BE2C (cell line): ENCODE measurements around the gene SPTBN1.
"Not testable (repeated sequence)": the region's sequence is repeated elsewhere in the genome, so short reads cannot be mapped to it uniquely, and the experiment has no call there.

Experiments used
- DNase-seq: peaks from one replicate; pipeline ENCODE4 v3.0.0-alpha.2; 2020
- H3K27me3 ChIP-seq: fragments of 250-450 bp; sonication (Bioruptor Pico); 2 replicates; pipeline ENCODE4 v1.5.1; 2020; ENCODE audit warnings: mild to moderate bottlenecking
- H3K36me3 ChIP-seq: fragments of 250-450 bp; sonication (Bioruptor Pico); 2 replicates; pipeline ENCODE4 v1.5.1; 2020; ENCODE audit warnings: mild to moderate bottlenecking
- H3K4me1 ChIP-seq: fragments of 250-450 bp; sonication (Bioruptor Pico); 2 replicates; pipeline ENCODE4 v1.5.1; 2020
- H3K4me3 ChIP-seq: 2 replicates; pipeline ENCODE4 v1.5.1; 2011; ENCODE audit warnings: low read depth, low read length
- H3K9me3 ChIP-seq: fragments of 250-450 bp; sonication (Bioruptor Pico); 2 replicates; pipeline ENCODE4 v1.5.1; 2020
- TF ChIP-seq, protein P1 (sequence below): IDR thresholded peaks from 2 replicates; pipeline ENCODE4 v1.5.1; 2012; ENCODE audit warnings: mild to moderate bottlenecking, low read depth, low read length

Gene SPTBN1

DNA sequence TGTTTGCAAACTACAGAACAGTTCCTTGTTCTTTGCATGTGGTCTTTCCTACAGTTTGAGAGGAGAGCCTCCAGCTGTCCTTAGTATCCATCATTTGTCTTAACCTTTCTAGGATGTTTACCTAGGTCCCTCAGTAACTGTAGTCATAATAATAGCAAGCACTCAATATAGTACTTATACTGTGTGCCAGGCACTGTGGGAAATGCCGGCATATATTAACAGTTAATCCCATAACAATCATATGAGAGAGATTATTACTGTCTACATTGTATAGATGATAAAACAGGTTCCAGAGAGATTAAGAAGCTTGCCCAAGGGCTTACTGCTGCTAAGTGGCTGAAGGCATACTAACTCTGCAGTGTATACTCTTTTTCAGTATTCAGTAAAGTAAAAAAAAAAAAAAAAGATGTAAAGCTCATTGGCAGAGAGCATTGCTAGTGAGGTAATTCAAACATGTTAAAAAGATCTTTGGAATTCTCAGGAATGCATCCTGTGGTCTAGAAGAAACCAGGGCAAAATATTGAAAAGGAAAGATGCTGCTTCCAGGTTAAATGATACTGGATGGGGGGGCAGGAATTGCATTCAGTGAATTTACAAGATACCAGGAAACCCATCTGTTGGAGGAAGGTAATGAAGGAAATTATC, 72.3 kb downstream of the SPTBN1 start:
- Histone ChIP-seq H3K9me3 (no peaks in the 10 kb centered on the region), H3K4me1 (peaks cover 7% of the 10 kb centered on the region), H3K4me3 (no peak overlapping the region), H3K36me3 (peaks cover 12% of the 10 kb centered on the region), H3K27me3 (no peaks in the 10 kb centered on the region)
- TF ChIP-seq, protein P1, sequence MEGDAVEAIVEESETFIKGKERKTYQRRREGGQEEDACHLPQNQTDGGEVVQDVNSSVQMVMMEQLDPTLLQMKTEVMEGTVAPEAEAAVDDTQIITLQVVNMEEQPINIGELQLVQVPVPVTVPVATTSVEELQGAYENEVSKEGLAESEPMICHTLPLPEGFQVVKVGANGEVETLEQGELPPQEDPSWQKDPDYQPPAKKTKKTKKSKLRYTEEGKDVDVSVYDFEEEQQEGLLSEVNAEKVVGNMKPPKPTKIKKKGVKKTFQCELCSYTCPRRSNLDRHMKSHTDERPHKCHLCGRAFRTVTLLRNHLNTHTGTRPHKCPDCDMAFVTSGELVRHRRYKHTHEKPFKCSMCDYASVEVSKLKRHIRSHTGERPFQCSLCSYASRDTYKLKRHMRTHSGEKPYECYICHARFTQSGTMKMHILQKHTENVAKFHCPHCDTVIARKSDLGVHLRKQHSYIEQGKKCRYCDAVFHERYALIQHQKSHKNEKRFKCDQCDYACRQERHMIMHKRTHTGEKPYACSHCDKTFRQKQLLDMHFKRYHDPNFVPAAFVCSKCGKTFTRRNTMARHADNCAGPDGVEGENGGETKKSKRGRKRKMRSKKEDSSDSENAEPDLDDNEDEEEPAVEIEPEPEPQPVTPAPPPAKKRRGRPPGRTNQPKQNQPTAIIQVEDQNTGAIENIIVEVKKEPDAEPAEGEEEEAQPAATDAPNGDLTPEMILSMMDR, result no peak
- DNase-seq, result no peak

DNA sequence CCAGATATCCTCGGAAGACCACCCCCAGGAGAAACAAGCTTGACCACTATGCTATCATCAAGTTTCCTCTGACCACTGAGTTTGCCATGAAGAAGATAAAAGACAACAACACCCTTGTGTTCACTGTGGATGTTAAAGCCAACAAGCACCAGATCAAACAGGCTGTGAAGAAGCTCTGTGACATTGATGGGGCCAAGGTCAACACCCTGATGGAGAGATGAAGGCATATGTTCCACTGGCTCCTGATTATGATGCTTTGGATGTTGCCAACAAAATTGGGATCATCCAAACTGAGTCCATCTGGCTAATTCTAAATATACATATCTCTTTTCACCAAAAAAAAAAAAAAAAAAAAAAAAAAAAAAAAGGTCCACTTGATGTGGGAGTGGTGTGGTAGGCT, 73.4 kb downstream of the SPTBN1 start:
- H3K27me3 ChIP-seq, DNase-seq, H3K4me3 ChIP-seq, H3K4me1 ChIP-seq, H3K9me3 ChIP-seq: not testable (repeated sequence)
- peaks cover 12% of the 10 kb centered on the region for H3K36me3 ChIP-seq

DNA sequence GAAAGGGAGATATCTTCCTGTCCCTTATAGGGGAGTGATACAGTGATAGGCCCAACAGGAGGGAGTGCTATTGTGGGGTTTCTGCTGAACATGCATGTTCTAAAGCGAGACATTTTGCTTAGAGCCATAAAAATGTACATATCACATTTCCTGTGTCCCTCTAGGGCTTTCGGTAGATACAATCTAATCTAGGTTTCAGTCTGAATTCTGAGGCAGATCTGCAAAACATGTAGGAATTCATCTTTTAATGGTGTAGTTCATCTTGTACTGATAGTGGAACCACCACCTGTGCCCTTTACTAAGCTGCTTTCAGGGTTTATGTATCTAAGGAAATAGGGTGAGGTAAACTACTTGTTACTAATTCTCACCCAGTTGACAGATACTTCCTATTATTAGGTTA, 73.8 kb downstream of the SPTBN1 start:
- no peaks in the 10 kb centered on the region for H3K27me3 ChIP-seq
- H3K4me1 ChIP-seq, result peaks cover 8% of the 10 kb centered on the region
- H3K9me3 ChIP-seq, result no peaks in the 10 kb centered on the region
- no peak for DNase-seq
- peaks cover 12% of the 10 kb centered on the region for H3K36me3 ChIP-seq
- H3K4me3 ChIP-seq, result no peak overlapping the region
- TF ChIP-seq, protein P1, result no peak

DNA sequence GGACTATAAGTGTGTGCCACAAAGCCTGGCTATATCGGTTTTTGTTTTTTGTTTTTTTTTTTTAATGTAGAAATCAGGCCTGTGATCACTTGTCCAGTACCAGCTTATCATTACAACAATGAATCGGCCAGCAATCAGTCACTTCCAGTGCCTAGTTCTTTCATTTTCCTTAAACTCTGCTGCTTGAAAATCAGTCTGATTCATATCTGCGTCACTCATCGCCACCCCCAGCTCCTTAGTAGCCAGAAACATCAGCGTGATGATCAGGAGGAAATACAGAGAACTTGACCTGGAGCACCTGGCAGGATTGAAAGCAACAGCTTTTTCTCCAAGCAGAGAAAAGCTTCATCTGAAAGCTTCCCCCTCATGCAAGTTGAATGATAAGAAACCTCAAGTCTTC, 75.4 kb downstream of the SPTBN1 start:
- H3K4me1 ChIP-seq, result peaks cover 8% of the 10 kb centered on the region
- H3K27me3 ChIP-seq, result no peaks in the 10 kb centered on the region
- no peak overlapping the region for H3K4me3 ChIP-seq
- no peaks in the 10 kb centered on the region for H3K9me3 ChIP-seq
- TF ChIP-seq, protein P1, result no peak
- H3K36me3 ChIP-seq, result peaks cover 12% of the 10 kb centered on the region
- DNase-seq, result no peak

DNA sequence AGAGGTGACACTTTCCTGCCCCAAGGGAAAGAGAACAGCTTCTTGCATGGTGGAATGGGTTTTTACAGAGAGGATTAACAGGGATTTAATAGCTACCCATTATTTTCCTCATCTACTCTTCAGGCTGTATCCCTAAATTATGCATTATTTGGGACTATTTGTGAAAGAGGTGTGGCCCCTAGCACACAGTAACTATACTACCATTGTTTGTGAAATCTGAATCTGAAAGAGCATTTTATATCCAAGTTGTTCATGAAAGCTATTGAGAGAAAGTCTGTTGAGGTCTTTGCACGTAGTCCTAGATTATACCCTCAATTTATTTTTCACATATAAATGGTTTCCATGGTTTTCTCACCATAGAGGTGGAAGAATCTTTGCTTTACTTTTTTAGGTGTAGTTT, 78.1 kb downstream of the SPTBN1 start:
- H3K4me3 ChIP-seq, result no peak overlapping the region
- DNase-seq, result no peak
- H3K9me3 ChIP-seq, result no peaks in the 10 kb centered on the region
- peaks cover 8% of the 10 kb centered on the region for H3K4me1 ChIP-seq
- H3K27me3 ChIP-seq, result no peaks in the 10 kb centered on the region
- TF ChIP-seq, protein P1, result no peak
- H3K36me3 ChIP-seq, result no peaks in the 10 kb centered on the region

DNA sequence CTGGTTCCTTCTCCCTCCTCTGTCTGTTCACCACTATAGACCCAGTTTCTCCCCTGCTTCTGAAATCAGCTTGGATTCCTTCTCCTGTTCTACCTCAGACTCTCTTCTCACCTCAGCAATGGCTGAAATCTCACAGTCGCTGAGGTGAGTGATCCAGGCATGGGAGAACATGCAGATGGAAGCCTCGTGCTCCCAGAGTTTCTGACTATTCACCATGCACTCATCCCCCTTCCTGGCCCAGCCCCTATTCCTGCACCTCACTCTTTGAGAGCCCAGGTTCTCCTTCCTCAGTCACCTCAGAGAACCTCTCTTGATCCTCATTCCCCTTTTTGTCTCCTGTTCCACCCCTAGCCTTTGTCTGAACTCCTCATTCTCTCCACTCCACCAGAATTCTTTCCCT, 78.5 kb downstream of the SPTBN1 start:
- TF ChIP-seq, protein P1, result no peak
- Histone ChIP-seq H3K4me3 (no peak overlapping the region), H3K36me3 (no peaks in the 10 kb centered on the region), H3K4me1 (peaks cover 8% of the 10 kb centered on the region), H3K27me3 (no peaks in the 10 kb centered on the region), H3K9me3 (no peaks in the 10 kb centered on the region)
- DNase-seq, result no peak
